Gastrocnemius medialis (tissue), 4 donors: Measurements from ENCODE around the gene SENP3.

ENCODE experiments used
- POLR2A ChIP-seq, 2 donors: fragments of 450-650 bp; IDR thresholded peaks; one replicate each; pipeline ENCODE4 v1.6.1; 2017; ENCODE audit warnings: antibody characterized with exemption in 2 of 2, mild to moderate bottlenecking in 2 of 2, moderate library complexity in 2 of 2
- TF ChIP-seq, protein P1 (sequence below), 5 experiments: fragments of 450-650 bp in 3 of 5; fragments of 200-600 bp in 2 of 5; sonication (generic) in 2 of 5; IDR thresholded peaks in 4 of 5; conservative IDR thresholded peaks in 1 of 5; 1 replicate in 4 of 5; 2 replicates in 1 of 5; pipeline ENCODE4 v1.5.1; 2016 to 2019; ENCODE audit warnings: antibody characterized with exemption in 5 of 5, mild to moderate bottlenecking in 3 of 5, moderate library complexity in 3 of 5

DNA sequence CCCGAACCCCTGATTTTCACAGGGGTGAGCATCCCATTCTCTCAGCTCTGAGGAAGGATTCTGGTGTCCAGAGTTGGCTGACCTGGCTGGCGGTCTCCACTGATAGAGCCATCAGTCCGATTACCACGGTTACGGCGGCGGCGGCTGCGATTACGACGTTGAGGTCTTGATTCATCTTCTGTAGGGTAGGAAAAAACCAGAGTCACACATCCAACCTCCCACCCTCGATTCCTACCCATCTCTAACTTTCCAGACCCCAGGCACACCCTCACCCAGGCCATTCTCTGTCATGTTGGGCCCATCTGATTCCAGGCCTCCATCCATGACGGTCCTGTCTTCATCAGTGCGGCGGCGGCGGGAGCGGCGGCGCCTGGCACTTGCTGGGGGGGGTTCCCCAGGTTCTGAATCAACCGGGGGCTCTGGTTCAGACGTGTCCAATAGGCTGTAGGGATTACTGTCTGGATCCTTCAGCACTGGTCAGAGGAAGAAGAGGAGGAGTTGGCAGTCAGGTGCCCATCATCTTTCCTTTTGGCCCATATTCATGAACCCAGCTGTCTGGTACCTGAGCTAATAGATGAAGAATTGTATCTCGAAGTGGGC, 30.8 kb downstream of the SENP3 start:
- TF ChIP-seq, protein P1, sequence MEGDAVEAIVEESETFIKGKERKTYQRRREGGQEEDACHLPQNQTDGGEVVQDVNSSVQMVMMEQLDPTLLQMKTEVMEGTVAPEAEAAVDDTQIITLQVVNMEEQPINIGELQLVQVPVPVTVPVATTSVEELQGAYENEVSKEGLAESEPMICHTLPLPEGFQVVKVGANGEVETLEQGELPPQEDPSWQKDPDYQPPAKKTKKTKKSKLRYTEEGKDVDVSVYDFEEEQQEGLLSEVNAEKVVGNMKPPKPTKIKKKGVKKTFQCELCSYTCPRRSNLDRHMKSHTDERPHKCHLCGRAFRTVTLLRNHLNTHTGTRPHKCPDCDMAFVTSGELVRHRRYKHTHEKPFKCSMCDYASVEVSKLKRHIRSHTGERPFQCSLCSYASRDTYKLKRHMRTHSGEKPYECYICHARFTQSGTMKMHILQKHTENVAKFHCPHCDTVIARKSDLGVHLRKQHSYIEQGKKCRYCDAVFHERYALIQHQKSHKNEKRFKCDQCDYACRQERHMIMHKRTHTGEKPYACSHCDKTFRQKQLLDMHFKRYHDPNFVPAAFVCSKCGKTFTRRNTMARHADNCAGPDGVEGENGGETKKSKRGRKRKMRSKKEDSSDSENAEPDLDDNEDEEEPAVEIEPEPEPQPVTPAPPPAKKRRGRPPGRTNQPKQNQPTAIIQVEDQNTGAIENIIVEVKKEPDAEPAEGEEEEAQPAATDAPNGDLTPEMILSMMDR (IDR thresholded peaks at IDR 0.05 in 4 of 5, conservative IDR thresholded peaks at IDR 0.05 in 1 of 5), result no peak
- TF ChIP-seq POLR2A (IDR thresholded peaks at IDR 0.05), result no peak
